ENCODE measurements around the gene CCIN.

The CCIN gene

DNA sequence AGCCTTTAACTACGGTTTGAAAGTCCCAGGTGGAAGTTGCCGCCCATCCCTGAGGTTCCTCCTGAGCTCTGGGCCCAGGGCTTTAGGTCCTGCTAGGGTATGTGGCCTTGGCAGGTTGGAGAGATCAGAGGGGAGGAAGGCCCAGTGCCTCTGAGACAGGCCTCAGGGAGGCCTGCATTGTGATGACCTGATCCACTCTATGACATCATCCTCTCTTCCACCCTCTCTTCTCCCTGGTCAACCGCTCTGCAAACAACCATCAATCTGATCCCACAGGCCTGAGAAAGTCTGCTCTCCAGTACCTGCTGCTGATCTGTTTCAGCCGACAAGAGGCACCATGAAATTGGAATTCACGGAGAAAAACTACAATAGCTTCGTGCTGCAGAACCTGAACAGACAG lies at the start of gene CCIN:
Gene CCIN (plus strand): TSS at position 223 of the 400 bp plus-strand sequence. CDS start 115 bp downstream, at position 338.
- no peak for DNase-seq (ENCODE audit: extremely low read depth, low read depth)
- no peak for TF ChIP-seq CTCF (IDR thresholded peaks at IDR 0.05; ENCODE audit: low read depth, low read length)

DNA sequence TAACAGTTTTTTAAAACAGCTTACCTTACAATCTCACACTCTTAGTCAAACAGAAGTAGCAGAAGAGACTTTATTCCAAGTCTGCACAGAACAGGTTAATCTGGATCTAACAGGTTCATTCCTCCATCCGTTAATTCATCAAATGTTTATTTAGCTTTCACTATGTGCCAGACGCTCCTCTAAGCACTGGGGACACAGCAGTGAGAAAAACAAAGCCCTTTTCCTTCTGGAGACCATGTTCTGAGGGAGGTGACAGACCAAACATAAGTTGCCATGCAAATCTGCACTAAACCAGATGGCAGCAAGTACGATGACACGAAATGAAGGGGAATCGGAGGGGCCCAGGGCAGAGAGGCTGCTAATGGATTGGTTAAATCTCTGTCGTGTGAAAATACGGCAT lies 49.7 kb upstream of the CCIN start:
- TF ChIP-seq CTCF (IDR thresholded peaks at IDR 0.05; ENCODE audit: low read depth, low read length), result no peak
- no peak for DNase-seq (ENCODE audit: extremely low read depth, low read depth)

GRCh38 chr9:36120705-36121104 lies 48.5 kb upstream of the CCIN start:
- no peak for DNase-seq (ENCODE audit: extremely low read depth, low read depth)

GRCh38 chr9:36121971-36122370 lies 47.2 kb upstream of the CCIN start:
- no peak for TF ChIP-seq CTCF (IDR thresholded peaks at IDR 0.05; ENCODE audit: low read depth, low read length)
- DNase-seq (ENCODE audit: extremely low read depth, low read depth), result no peak

More at GRCh38 chr9:36120705-36121104, 48.5 kb upstream of the CCIN start:
- no peak for TF ChIP-seq CTCF (IDR thresholded peaks at IDR 0.05; ENCODE audit: low read depth, low read length)

DNA sequence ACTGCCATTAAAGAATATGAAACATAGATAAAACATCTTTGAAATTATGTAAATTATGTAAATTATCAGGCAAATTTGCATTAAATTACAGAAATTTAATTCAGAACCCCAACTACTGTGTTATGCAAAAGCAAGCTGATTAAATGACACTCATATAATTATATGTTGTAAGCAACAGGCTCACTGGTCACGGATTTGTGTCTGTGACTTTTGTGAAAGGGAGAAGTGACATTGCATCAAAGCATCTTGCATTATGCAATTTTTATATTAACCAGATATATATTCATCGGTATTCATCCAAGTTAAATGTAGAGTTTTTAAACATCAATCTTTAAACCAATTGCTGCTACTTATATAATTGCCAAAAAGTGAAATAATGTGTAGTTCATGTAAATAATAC lies 45.7 kb upstream of the CCIN start:
- DNase-seq (ENCODE audit: extremely low read depth, low read depth), result no peak
- TF ChIP-seq CTCF (IDR thresholded peaks at IDR 0.05; ENCODE audit: low read depth, low read length), result no peak

DNA sequence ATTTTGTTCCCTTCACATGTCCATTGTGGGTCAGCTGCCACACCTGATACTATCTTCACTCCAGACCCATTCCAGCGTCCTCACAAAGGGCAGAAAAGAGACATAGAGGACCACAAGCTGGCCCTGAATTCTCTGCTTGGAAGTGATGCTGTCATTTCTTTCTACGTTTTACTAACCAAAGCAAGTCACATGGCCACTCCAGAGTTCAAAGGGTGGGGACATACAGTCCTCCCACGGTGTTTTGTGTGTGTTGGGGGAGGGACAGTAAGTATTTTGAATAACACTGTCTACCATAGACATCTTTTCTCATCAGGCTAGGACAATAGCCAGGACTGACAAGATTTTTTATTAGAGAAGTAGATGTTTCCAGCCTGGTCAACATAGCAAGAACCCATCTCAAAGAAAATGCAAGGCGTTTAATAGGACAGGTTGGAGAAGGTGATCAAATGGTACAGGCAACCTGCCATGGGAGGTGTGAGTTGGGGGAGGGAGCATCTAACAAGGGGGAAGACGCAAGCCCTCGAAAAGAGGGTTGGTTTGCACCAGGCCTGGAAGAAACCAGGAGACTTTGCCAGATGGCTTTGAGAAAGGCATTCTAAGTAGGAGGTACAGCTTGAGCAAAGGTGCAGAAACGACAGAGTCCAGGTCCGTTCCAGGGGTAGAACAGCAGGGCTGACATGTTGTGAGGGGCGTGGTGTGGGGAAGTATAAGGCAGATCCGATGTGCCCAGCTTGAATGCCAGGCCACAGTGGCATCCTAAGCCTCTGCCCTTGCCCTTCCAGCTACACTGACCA lies 43.9 kb upstream of the CCIN start:
- no peak for DNase-seq (ENCODE audit: extremely low read depth, low read depth)
- TF ChIP-seq CTCF (IDR thresholded peaks at IDR 0.05; ENCODE audit: low read depth, low read length), result no peak

DNA sequence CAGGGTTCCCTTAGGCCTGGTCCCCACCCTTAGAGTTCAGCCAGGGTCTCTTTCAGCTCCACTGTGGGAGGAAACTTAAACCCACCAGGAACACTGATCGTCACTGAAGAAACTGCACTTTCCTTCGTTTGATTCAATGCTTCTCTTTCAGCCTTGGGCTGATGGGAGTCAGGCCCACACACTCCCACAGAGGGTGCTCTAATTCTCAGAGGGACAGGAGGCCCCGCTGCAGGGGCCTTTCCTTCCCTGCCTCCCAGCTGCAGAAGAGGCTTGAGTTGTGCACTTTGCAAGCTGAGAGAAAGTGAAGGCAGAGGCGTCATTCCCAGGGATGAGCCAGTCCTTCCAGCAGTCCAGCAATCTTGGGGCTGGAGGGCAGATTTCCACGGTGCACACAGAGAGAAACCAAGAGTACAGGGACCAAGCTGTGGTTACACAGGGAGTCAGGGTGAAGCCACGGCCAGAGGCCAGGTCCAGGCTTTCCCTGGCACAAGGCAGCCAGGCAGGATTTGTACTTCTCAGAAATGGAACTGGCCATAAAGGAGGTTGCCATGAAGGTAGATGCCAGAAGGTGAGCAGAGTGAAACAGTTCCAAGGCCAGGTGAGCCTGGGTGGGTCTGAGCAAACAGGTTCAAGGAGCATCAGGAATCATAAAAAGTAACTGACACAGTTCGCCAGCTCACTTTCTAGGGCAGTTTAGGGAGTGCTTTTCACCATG lies 43.0 kb upstream of the CCIN start:
- DNase-seq (ENCODE audit: extremely low read depth, low read depth), result no peak
- TF ChIP-seq CTCF (IDR thresholded peaks at IDR 0.05; ENCODE audit: low read depth, low read length), result no peak
